SH-SY5Y (cell line): ENCODE measurements around the gene STXBP4.

Source experiments
- GATA2 ChIP-seq: IDR thresholded peaks from 2 replicates; pipeline ENCODE4 v1.6.1; 2011; ENCODE audit warnings: mild to moderate bottlenecking, low read depth, low read length
- GATA3 ChIP-seq: IDR thresholded peaks from 2 replicates; pipeline ENCODE4 v1.6.1; 2011; ENCODE audit warnings: low read depth, mild to moderate bottlenecking, low read length, moderate library complexity

Gene STXBP4, protein sequence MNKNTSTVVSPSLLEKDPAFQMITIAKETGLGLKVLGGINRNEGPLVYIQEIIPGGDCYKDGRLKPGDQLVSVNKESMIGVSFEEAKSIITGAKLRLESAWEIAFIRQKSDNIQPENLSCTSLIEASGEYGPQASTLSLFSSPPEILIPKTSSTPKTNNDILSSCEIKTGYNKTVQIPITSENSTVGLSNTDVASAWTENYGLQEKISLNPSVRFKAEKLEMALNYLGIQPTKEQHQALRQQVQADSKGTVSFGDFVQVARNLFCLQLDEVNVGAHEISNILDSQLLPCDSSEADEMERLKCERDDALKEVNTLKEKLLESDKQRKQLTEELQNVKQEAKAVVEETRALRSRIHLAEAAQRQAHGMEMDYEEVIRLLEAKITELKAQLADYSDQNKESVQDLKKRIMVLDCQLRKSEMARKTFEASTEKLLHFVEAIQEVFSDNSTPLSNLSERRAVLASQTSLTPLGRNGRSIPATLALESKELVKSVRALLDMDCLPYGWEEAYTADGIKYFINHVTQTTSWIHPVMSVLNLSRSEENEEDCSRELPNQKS

GRCh38 chr17:54968262-54968987 is at the start of gene STXBP4, which contains the start of gene COX11:
Gene STXBP4 (plus strand): TSS chr17:54968765. CDS start chr17:54986220, 17,455 bp downstream.
Gene COX11 (minus strand): TSS chr17:54968654. CDS start chr17:54968646, 8 bp downstream.
- TF ChIP-seq GATA3 (no peak), GATA2 (no peak)

GRCh38 chr17:54919425-54919824 is 49.1 kb upstream of the STXBP4 start:
- no peak for TF ChIP-seq GATA2
- no peak for TF ChIP-seq GATA3

- TF ChIP-seq GATA2 (no peak), GATA3 (no peak)
These were observed 47.7 kb upstream of the STXBP4 start for GRCh38 chr17:54920819-54921218.

DNA sequence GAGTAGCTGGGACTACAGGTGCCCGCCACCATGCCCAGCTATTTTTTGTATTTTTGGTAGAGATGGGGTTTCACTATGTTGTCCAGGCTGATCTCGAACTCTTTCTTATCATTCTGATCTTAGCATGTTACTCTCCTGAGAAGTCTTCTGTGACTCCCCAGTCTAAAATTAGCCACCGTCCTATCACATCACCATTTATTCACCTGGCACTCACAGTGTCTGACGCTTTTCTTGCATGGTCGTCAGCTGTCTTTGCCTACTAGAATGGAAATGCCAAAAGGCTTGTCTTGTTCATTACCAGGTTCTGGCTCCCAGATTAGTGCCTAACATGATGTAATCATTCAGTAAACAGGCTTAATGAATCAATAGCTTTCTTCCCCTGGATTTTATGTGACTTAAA is 44.2 kb upstream of the STXBP4 start:
- TF ChIP-seq GATA2 (no peak), GATA3 (no peak)

- TF ChIP-seq GATA3: no peak
These were observed 41.0 kb upstream of the STXBP4 start for GRCh38 chr17:54927525-54927924.

GRCh38 chr17:54932711-54933110 is 35.9 kb upstream of the STXBP4 start:
- no peak for TF ChIP-seq GATA2
- no peak for TF ChIP-seq GATA3

DNA sequence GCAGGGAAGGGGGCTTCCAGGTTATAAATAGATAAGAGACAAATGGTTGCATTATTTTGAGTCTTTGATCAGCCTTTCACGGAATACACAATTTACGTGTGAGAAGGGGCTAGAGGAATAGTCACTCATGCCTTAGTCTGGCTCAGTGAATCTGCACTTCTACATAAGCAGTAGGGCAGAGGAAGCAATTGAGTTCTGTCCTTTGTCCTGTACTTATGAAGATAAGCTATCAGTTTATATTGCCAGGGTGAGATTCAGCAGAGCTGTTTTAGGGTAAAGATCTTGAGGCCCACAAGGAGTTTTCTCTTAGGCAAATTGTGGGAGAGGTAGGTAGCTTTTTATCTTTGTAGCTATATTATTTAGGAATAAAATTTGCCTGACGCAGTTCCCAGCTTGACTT is 34.6 kb upstream of the STXBP4 start:
- TF ChIP-seq GATA2: no peak
- no peak for TF ChIP-seq GATA3

- TF ChIP-seq GATA2: no peak
- TF ChIP-seq GATA3: no peak
These were observed 33.1 kb upstream of the STXBP4 start for GRCh38 chr17:54935471-54935870.

- no peak for TF ChIP-seq GATA3
- no peak for TF ChIP-seq GATA2
These were observed 31.5 kb upstream of the STXBP4 start for GRCh38 chr17:54937018-54937417.

- TF ChIP-seq GATA3: no peak
- TF ChIP-seq GATA2: no peak
These were observed 31.1 kb upstream of the STXBP4 start for GRCh38 chr17:54937426-54937825.

GRCh38 chr17:54941285-54941684 is 27.3 kb upstream of the STXBP4 start:
- TF ChIP-seq GATA2 (no peak), GATA3 (no peak)

- TF ChIP-seq GATA2: no peak
- TF ChIP-seq GATA3: no peak
These were observed 23.8 kb upstream of the STXBP4 start for GRCh38 chr17:54944796-54945195.

GRCh38 chr17:54945231-54945630 is 23.3 kb upstream of the STXBP4 start:
- TF ChIP-seq GATA2 (no peak), GATA3 (no peak)

DNA sequence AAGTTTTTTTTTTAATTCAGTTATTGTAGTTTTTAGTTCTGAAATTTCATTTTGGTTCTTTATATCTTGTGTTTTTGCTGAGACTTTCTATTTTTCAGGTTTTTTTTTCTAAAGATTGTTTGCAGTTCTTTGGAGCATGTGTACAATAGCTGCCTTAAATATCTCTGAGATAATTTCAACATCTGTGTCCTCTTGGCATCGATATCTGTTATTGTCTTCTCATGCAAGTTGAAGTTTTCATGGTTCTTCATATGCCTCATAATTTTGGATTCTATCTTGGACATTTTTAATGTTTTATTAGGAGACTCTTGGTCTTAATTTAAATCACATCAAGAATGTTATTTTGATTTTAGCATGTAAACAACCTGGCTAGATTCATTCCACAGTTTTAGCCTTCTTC is 22.9 kb upstream of the STXBP4 start:
- TF ChIP-seq GATA2 (no peak), GATA3 (no peak)
